GM18499 (cell line): ENCODE results near the gene HOMER3.

Source experiments
- ATAC-seq: cut with Tn5 transposase; IDR thresholded peaks from one replicate; pipeline ENCODE4 v1.9.1; 2021; ENCODE audit warnings: moderate number of reproducible peaks; ENCODE audit not compliant: insufficient read depth, unreplicated experiment

HOMER3 gene

GRCh38 chr19:18940769-18941627, at the start of gene HOMER3:
HOMER3 (minus strand) TSS chr19:18941217; CDS start chr19:18938982, 2,235 bp downstream.
- ATAC-seq = no peak

- ATAC-seq = no peak
These were observed 49.2 kb upstream of the HOMER3 start for GRCh38 chr19:18990128-18990708.

- ATAC-seq = no peak
These were observed 48.3 kb upstream of the HOMER3 start for GRCh38 chr19:18989316-18989715.

GRCh38 chr19:18987456-18987855, 46.4 kb upstream of the HOMER3 start:
- ATAC-seq = no peak

- ATAC-seq = no peak
These were observed 44.2 kb upstream of the HOMER3 start for GRCh38 chr19:18985257-18985656.

GRCh38 chr19:18984251-18984650, 43.2 kb upstream of the HOMER3 start:
- ATAC-seq = no peak

- no peak for ATAC-seq
These were observed 41.7 kb upstream of the HOMER3 start for GRCh38 chr19:18982669-18983068.

GRCh38 chr19:18980432-18981020, 39.5 kb upstream of the HOMER3 start:
- no peak for ATAC-seq

GRCh38 chr19:18978616-18979015, 37.6 kb upstream of the HOMER3 start:
- no peak for ATAC-seq

GRCh38 chr19:18975869-18976268, 34.9 kb upstream of the HOMER3 start:
- no peak for ATAC-seq

GRCh38 chr19:18975011-18975410, 34.0 kb upstream of the HOMER3 start:
- ATAC-seq = no peak

GRCh38 chr19:18972851-18973250, 31.8 kb upstream of the HOMER3 start:
- ATAC-seq = no peak

- no peak for ATAC-seq
These were observed 31.3 kb upstream of the HOMER3 start for GRCh38 chr19:18972301-18972811.

GRCh38 chr19:18969931-18970659, 29.1 kb upstream of the HOMER3 start:
- ATAC-seq = no peak

GRCh38 chr19:18967358-18968146, 26.5 kb upstream of the HOMER3 start:
- no peak for ATAC-seq

- ATAC-seq = no peak
These were observed 25.3 kb upstream of the HOMER3 start for GRCh38 chr19:18966307-18966706.

- no peak for ATAC-seq
These were observed 23.1 kb upstream of the HOMER3 start for GRCh38 chr19:18964121-18964520.

GRCh38 chr19:18961767-18962620, 21.0 kb upstream of the HOMER3 start:
- ATAC-seq = no peak

GRCh38 chr19:18960370-18960769, 19.4 kb upstream of the HOMER3 start:
- ATAC-seq = no peak
